AG09309 (cell line): ENCODE measurements around the gene CMSS1.
A peak's percentile ranks its signal among the peaks of the same experiment; 100 is the strongest.

Source experiments
- DNase-seq: peaks from one replicate; pipeline ENCODE4 v3.0.0-alpha.2; 2010; ENCODE audit warnings: low read depth
- H3K4me3 ChIP-seq: 2 replicates; pipeline ENCODE4 v1.5.1; 2011; ENCODE audit warnings: mild to moderate bottlenecking, low read depth, low read length, moderate library complexity; ENCODE audit not compliant: control insufficient read depth
- CTCF ChIP-seq: IDR thresholded peaks from 2 replicates; pipeline ENCODE4 v1.5.1; 2011; ENCODE audit warnings: mild to moderate bottlenecking, low read depth, low read length, inconsistent platforms; ENCODE audit not compliant: insufficient read depth, control insufficient read depth; ENCODE audit errors: missing control alignments

Gene CMSS1

GRCh38 chr3:100209169-100209568 lies 391.5 kb downstream of the CMSS1 start:
- TF ChIP-seq CTCF, result no peak
- H3K4me3 ChIP-seq, result no peak overlapping the region
- no peak for DNase-seq

GRCh38 chr3:100209948-100210771 lies 392.5 kb downstream of the CMSS1 start:
- no peak overlapping the region for H3K4me3 ChIP-seq
- TF ChIP-seq CTCF, result no peak
- no peak for DNase-seq

- no peak overlapping the region for H3K4me3 ChIP-seq
- DNase-seq, result peak; percentile 76
- no peak for TF ChIP-seq CTCF
Measured at GRCh38 chr3:100210772-100211135, 393.1 kb downstream of the CMSS1 start.

- H3K4me3 ChIP-seq, result no peak overlapping the region
- no peak for DNase-seq
- no peak for TF ChIP-seq CTCF
Measured at GRCh38 chr3:100213891-100214573, 396.4 kb downstream of the CMSS1 start.

- DNase-seq, result no peak
- TF ChIP-seq CTCF, result no peak
- no peak overlapping the region for H3K4me3 ChIP-seq
Measured at GRCh38 chr3:100214574-100214964, 396.9 kb downstream of the CMSS1 start.

- DNase-seq, result no peak
- H3K4me3 ChIP-seq, result no peak overlapping the region
- TF ChIP-seq CTCF, result no peak
Measured at GRCh38 chr3:100216713-100217112, 399.1 kb downstream of the CMSS1 start.

- no peak overlapping the region for H3K4me3 ChIP-seq
- DNase-seq, result no peak
- no peak for TF ChIP-seq CTCF
Measured at GRCh38 chr3:100221159-100221558, 403.5 kb downstream of the CMSS1 start.
